ENCODE data around the gene SLC44A3. TPM values are rescaled to one million over a fixed set of nuclear protein-coding genes. Genes with fewer than 3 reads are reported as not detected.

SLC44A3 gene
- total and polyA plus RNA-seq, 9 of the 15 experiments (the other 6 are each of a cell fraction or from before 2014, with no cell fraction given) = not detected

GRCh38 chr1:94832931-94833585 lies 12.9 kb downstream of the SLC44A3 start (continued):
- TF ChIP-seq ZNF318 (IDR thresholded peaks at IDR 0.05; ENCODE audit: borderline replicate concordance in 1 of 2, low read depth in 1 of 2) = no peak
- TF ChIP-seq UBTF (IDR thresholded peaks at IDR 0.05; ENCODE audit: borderline replicate concordance in 1 of 2, low read depth in 2 of 2, low read length in 2 of 2) = no peak
- TF ChIP-seq MEF2A (IDR thresholded peaks at IDR 0.05; ENCODE audit: control insufficient read depth, low read depth, low read length) = no peak
- no peak for TF ChIP-seq ZEB2 (IDR thresholded peaks at IDR 0.05)
- TF ChIP-seq ZNF707 (CRISPR knock-in tag; conservative IDR thresholded peaks at IDR 0.05) = no peak
- TF ChIP-seq SNIP1 (IDR thresholded peaks at IDR 0.05; ENCODE audit: low read depth) = no peak
- TF ChIP-seq STAT6 (CRISPR knock-in tag; IDR thresholded peaks at IDR 0.05) = no peak
- TF ChIP-seq PKNOX1 (IDR thresholded peaks at IDR 0.05) = no peak
- TF ChIP-seq SMARCE1 (IDR thresholded peaks at IDR 0.05) = no peak
- no peak for TF ChIP-seq ESRRB (CRISPR knock-in tag; IDR thresholded peaks at IDR 0.05; ENCODE audit: borderline replicate concordance)

All from K562 (cell line).